Endodermal cell (in vitro differentiated cells): ENCODE results near the gene BRSK2. TPM values are rescaled to one million over a fixed set of nuclear protein-coding genes. Genes with fewer than 3 reads are reported as not detected.

ENCODE experiments used
- DNase-seq: peaks from one replicate; pipeline ENCODE4 v3.0.0-alpha.2; 2017
- H3K27ac ChIP-seq: 2 replicates; pipeline ENCODE4 v1.5.1; 2013; ENCODE audit warnings: mild to moderate bottlenecking, low read depth, low read length, moderate library complexity
- H3K27me3 ChIP-seq: 2 replicates; pipeline ENCODE4 v1.6.1; 2013; ENCODE audit warnings: mild to moderate bottlenecking, low read length, moderate library complexity; ENCODE audit not compliant: insufficient read depth, control insufficient read depth, poor library complexity, severe bottlenecking
- H3K36me3 ChIP-seq: 2 replicates; pipeline ENCODE4 v1.7.0; 2013; ENCODE audit warnings: mild to moderate bottlenecking, low read length, moderate library complexity; ENCODE audit not compliant: control insufficient read depth, insufficient read depth
- H3K4me1 ChIP-seq: one replicate; pipeline ENCODE4 v1.7.0; 2013; ENCODE audit warnings: low read length; ENCODE audit not compliant: control insufficient read depth, insufficient read depth
- H3K4me3 ChIP-seq: 2 replicates; pipeline ENCODE4 v1.5.1; 2013; ENCODE audit warnings: mild to moderate bottlenecking, low read length, moderate library complexity
- H3K9ac ChIP-seq: 2 replicates; pipeline ENCODE4 v1.6.1; 2013; ENCODE audit warnings: mild to moderate bottlenecking, low read length, moderate library complexity; ENCODE audit not compliant: poor library complexity, severe bottlenecking; ENCODE audit errors: extremely low read depth
- H3K9me3 ChIP-seq: 2 replicates; pipeline ENCODE4 v1.6.1; 2013; ENCODE audit warnings: mild to moderate bottlenecking, low read length, moderate library complexity; ENCODE audit not compliant: control insufficient read depth
- H3K27ac Mint-ChIP-seq: 2 replicates; pipeline ENCODE4 v1.8.0; 2020; ENCODE audit warnings: mixed read lengths
- H3K27me3 Mint-ChIP-seq: 2 replicates; pipeline ENCODE4 v1.8.0; 2021; ENCODE audit warnings: mild to moderate bottlenecking, mixed read lengths; ENCODE audit not compliant: insufficient read depth
- H3K36me3 Mint-ChIP-seq: 2 replicates; pipeline ENCODE4 v1.8.0; 2020; ENCODE audit warnings: low read depth, mixed read lengths
- H3K4me1 Mint-ChIP-seq: 2 replicates; pipeline ENCODE4 v1.8.0; 2020; ENCODE audit warnings: mixed read lengths
- H3K4me3 Mint-ChIP-seq: 2 replicates; pipeline ENCODE4 v1.8.0; 2020; ENCODE audit warnings: mild to moderate bottlenecking, moderate library complexity, mixed read lengths
- H3K9me3 Mint-ChIP-seq: 2 replicates; pipeline ENCODE4 v1.8.0; 2020; ENCODE audit warnings: mild to moderate bottlenecking, mixed read lengths
- WGBS, 2 experiments: methylation state at CpG; one replicate each; pipeline versions ENCODE4 v1.1.5 to v1.1.7; 2013; ENCODE audit warnings: missing lambda C conversion rate in 2 of 2, mixed read lengths in 1 of 2; ENCODE audit not compliant: insufficient coverage in 1 of 2, insufficient read length in 1 of 2; 5-methylcytosine and 5-hydroxymethylcytosine counted together
- total RNA-seq, 2 donors: library from RNA; stranded (reverse); fragmentation: NEBNext Ultra II Directional in 1 of 2; extraction: Animal tissue kit (Norgen Biotek cat#: 25700) in 1 of 2; gene quantifications; 2 replicates in 1 of 2; 3 replicates in 1 of 2; pipeline ENCODE4 v1.2.1, GENCODE V29; 2021
- TF ChIP-seq, protein P1 (sequence below): fragments of 200-600 bp; sonication (generic); conservative IDR thresholded peaks from 2 replicates; pipeline ENCODE4 v1.5.0; 2021; ENCODE audit warnings: antibody characterized with exemption, mild to moderate bottlenecking

BRSK2 gene
- total RNA-seq, 2 donors from 2014 or later, result 9.4 to 10.3 TPM

DNA sequence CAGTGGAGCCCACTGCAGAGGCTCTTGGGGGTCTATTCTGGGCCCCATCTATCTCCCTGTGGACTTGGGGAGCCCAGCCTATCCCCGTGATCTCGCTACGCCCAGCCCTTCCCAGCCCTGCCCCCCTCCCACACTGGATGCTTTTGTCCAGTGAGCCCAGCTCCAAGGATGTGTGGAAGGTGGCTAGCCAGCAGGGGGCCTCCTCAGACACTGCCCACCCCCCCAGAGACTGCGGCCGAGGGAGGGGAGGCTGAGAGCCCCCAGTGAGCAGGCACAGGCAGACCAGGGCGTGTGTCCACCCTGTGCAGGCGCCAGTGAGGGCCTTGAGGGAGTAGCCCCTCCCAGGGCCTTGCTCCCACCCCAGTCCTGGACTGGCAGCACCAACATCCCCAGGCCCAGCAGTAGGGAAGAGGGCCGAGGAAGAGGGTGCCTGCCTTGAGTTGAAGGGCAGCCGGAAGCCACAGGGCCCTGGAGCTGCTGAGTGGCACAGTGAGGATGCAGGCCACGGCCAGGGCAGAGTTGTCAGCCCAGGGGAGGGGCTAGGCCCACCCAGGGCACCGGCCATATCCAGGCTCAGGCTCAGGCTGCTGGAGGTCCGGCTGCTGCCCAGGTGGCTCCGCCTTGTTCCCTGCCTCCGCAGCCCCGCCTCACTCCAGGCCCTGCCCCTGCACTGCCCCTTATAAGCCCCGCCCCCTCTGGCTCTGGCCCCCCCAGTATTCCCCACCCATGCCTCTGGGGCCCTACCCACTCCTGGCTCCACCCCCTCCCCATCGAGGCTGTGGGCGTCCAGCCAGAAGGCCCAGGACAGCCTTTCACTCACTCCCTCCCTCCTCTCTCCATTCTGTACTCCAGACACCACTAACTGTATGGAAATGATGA, 68.8 kb downstream of the BRSK2 start:
- Histone ChIP-seq H3K27me3 (no peaks in the 10 kb centered on the region), H3K36me3 (no peaks in the 10 kb centered on the region), H3K9ac (no peak overlapping the region), H3K4me1 (no peaks in the 10 kb centered on the region), H3K4me3 (no peak overlapping the region), H3K27ac (peak overlapping the region; percentile 29), H3K9me3 (no peaks in the 10 kb centered on the region)
- no peak overlapping the region for H3K4me3 Mint-ChIP-seq
- peaks cover 2% of the 10 kb centered on the region for H3K36me3 Mint-ChIP-seq
- TF ChIP-seq, protein P1, sequence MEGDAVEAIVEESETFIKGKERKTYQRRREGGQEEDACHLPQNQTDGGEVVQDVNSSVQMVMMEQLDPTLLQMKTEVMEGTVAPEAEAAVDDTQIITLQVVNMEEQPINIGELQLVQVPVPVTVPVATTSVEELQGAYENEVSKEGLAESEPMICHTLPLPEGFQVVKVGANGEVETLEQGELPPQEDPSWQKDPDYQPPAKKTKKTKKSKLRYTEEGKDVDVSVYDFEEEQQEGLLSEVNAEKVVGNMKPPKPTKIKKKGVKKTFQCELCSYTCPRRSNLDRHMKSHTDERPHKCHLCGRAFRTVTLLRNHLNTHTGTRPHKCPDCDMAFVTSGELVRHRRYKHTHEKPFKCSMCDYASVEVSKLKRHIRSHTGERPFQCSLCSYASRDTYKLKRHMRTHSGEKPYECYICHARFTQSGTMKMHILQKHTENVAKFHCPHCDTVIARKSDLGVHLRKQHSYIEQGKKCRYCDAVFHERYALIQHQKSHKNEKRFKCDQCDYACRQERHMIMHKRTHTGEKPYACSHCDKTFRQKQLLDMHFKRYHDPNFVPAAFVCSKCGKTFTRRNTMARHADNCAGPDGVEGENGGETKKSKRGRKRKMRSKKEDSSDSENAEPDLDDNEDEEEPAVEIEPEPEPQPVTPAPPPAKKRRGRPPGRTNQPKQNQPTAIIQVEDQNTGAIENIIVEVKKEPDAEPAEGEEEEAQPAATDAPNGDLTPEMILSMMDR, result peak; percentile 30
- no peaks in the 10 kb centered on the region for H3K4me1 Mint-ChIP-seq
- 86 to 87% methylated on average over 5 to 17 of the region's 18 CpGs for WGBS, 2 experiments
- no peaks in the 10 kb centered on the region for H3K27me3 Mint-ChIP-seq
- no peaks in the 10 kb centered on the region for H3K9me3 Mint-ChIP-seq
- DNase-seq, result peak; percentile 78
- no peak overlapping the region for H3K27ac Mint-ChIP-seq

DNA sequence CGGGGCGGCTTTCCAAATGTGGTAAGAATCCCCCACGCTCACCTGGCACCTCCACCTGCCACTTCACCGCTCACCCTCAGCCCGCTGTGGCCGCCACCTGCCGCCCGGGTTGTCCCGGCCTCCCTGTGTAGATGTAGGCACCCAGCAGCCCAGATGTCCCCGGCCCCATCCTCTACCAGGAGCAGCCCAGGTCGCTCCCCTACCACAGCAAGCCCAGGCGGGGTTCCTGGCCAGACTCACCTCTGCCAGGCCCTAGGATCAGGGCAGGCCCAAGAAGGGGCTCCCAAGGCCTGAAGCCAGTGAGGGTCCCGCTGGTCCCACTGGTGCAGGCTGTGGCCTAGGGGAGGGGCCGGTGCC, 69.5 kb downstream of the BRSK2 start:
- H3K4me1 ChIP-seq, result no peaks in the 10 kb centered on the region
- H3K27me3 ChIP-seq, result no peaks in the 10 kb centered on the region
- Mint-ChIP-seq H3K27ac (no peak overlapping the region), H3K27me3 (no peaks in the 10 kb centered on the region), H3K9me3 (peaks cover 2% of the 10 kb centered on the region), H3K4me3 (no peak overlapping the region), H3K36me3 (peaks cover 2% of the 10 kb centered on the region), H3K4me1 (no peaks in the 10 kb centered on the region)
- H3K4me3 ChIP-seq, result no peak overlapping the region
- WGBS, 2 experiments, result 94 to 100% methylated on average over 1 to 14 of the region's 14 CpGs
- DNase-seq, result no peak
- H3K36me3 ChIP-seq, result no peaks in the 10 kb centered on the region
- H3K9ac ChIP-seq, result no peak overlapping the region
- no peak overlapping the region for H3K27ac ChIP-seq
- TF ChIP-seq, protein P1, result no peak
- no peaks in the 10 kb centered on the region for H3K9me3 ChIP-seq

DNA sequence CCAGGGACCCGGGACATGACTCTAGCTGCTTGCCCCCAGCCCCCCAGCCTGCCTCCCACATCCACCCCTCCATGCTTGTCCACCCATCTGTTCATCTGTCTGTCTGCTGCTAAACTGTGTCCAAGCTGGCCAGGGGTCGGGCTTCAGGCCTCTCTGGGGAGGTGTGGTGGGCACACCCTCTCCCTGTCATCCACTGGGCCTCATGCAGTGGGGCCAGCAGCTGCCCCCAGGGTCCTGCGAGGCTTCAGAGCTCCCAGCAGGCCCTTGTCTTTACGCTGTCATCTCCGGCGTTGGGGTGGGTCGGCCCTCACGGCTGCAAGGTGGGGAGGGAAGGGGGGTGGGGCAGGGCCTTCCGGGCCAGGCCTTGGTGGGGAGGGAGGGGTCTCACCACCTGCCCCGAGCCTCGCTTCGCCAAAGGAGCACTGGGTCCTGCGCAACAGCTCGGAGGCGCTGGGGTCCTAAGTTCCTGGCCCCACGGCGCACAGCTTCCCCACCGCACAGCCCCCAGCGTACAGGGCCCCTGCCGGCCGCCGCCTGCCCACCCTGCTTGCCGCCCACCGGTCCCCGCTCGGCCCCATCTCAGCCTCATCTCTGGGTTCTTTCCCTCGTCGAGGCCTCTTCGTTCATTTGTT, 70.1 kb downstream of the BRSK2 start:
- DNase-seq, result no peak
- Histone ChIP-seq H3K4me1 (no peaks in the 10 kb centered on the region), H3K27ac (peak overlapping the region; percentile 17), H3K9ac (no peak overlapping the region), H3K9me3 (no peaks in the 10 kb centered on the region), H3K4me3 (no peak overlapping the region), H3K27me3 (no peaks in the 10 kb centered on the region), H3K36me3 (no peaks in the 10 kb centered on the region)
- no peak overlapping the region for H3K27ac Mint-ChIP-seq
- TF ChIP-seq, protein P1, result no peak
- H3K9me3 Mint-ChIP-seq, result peaks cover 2% of the 10 kb centered on the region
- WGBS, 2 experiments, result 92 to 93% methylated on average over 22 to 29 of the region's 29 CpGs
- no peaks in the 10 kb centered on the region for H3K27me3 Mint-ChIP-seq
- peaks cover 2% of the 10 kb centered on the region for H3K36me3 Mint-ChIP-seq
- no peak overlapping the region for H3K4me3 Mint-ChIP-seq
- no peaks in the 10 kb centered on the region for H3K4me1 Mint-ChIP-seq
